MM.1S (cell line): Measurements from ENCODE around the gene GNE.

Experiments
- EZH2 ChIP-seq: fragments of 300-600 bp; sonication (generic); optimal IDR thresholded peaks from 2 replicates; pipeline ENCODE3; 2017; ENCODE audit warnings: low read depth, mild to moderate bottlenecking, antibody characterized with exemption, low read length, mixed read lengths
- TF ChIP-seq, protein P1 (sequence below): fragments of 300-600 bp; sonication (generic); IDR thresholded peaks from 2 replicates; pipeline ENCODE4 v1.5.1; 2016; ENCODE audit warnings: antibody characterized with exemption, low read length, mixed read lengths

GRCh38 chr9:36297798-36298197 is 39.5 kb upstream of the GNE start:
- TF ChIP-seq, protein P1, sequence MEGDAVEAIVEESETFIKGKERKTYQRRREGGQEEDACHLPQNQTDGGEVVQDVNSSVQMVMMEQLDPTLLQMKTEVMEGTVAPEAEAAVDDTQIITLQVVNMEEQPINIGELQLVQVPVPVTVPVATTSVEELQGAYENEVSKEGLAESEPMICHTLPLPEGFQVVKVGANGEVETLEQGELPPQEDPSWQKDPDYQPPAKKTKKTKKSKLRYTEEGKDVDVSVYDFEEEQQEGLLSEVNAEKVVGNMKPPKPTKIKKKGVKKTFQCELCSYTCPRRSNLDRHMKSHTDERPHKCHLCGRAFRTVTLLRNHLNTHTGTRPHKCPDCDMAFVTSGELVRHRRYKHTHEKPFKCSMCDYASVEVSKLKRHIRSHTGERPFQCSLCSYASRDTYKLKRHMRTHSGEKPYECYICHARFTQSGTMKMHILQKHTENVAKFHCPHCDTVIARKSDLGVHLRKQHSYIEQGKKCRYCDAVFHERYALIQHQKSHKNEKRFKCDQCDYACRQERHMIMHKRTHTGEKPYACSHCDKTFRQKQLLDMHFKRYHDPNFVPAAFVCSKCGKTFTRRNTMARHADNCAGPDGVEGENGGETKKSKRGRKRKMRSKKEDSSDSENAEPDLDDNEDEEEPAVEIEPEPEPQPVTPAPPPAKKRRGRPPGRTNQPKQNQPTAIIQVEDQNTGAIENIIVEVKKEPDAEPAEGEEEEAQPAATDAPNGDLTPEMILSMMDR, result no peak
- no peak for TF ChIP-seq EZH2
